Measurements from ENCODE around the gene PAN3.

PAN3 gene

DNA sequence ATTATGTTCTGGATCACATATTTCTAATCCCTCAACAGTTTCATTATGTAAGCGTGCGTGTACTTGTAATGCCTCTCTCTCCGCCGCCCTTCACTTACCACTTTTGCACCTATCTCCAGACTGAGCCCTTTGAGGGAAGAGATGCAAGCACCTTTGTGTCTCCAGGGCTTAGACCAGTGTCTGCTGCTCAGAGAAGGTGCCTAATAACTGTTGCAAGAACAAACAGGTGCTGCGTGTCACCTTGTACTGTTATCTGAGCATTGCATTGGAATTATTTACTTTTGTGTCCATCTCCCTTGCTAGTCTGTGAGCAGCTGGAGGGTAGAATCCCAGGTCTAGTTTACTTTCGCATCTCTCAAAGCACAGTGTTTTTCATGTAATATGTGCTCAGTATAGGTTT lies 200.4 kb downstream of the PAN3 start:
- no peak for DNase-seq (ENCODE audit: low spot score)
- in situ Hi-C loops (cut with MboI; ENCODE audit: low sequenced_read_pairs, unreplicated experiment): no loop called here
- no peak for TF ChIP-seq CTCF (IDR thresholded peaks at IDR 0.05; ENCODE audit: borderline replicate concordance, control extremely low read depth, extremely low read depth, insufficient read depth, missing control alignments)

DNA sequence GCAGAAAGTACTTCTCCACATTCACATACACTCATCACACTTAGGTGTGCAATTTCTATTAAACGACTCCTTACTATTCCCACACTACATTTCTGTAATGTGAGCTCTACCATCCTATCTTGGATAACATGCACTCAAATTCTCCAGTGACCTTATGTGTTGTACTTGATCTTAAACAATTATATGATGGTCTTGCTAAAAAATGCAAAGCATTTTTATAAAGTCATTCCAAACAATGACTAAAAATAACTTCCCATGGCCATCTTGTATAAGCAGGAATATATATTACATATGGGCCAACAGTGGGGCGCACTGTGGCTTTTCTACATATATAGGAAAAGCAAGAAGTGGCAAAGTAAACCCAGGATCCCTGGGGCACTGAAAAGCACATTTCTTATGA lies 201.1 kb downstream of the PAN3 start:
- TF ChIP-seq CTCF (IDR thresholded peaks at IDR 0.05; ENCODE audit: borderline replicate concordance, control extremely low read depth, extremely low read depth, insufficient read depth, missing control alignments): no peak
- in situ Hi-C loops (cut with MboI; ENCODE audit: low sequenced_read_pairs, unreplicated experiment): no loop called here
- DNase-seq (ENCODE audit: low spot score): no peak

- in situ Hi-C loops (cut with MboI; ENCODE audit: low sequenced_read_pairs, unreplicated experiment): no loop called here
- no peak for TF ChIP-seq CTCF (IDR thresholded peaks at IDR 0.05; ENCODE audit: borderline replicate concordance, control extremely low read depth, extremely low read depth, insufficient read depth, missing control alignments)
- DNase-seq (ENCODE audit: low spot score): no peak
These were observed 202.0 kb downstream of the PAN3 start for GRCh38 chr13:28340272-28340793.

- no peak for TF ChIP-seq CTCF (IDR thresholded peaks at IDR 0.05; ENCODE audit: borderline replicate concordance, control extremely low read depth, extremely low read depth, insufficient read depth, missing control alignments)
- no peak for DNase-seq (ENCODE audit: low spot score)
- in situ Hi-C loops (cut with MboI; ENCODE audit: low sequenced_read_pairs, unreplicated experiment): no loop called here
These were observed 203.9 kb downstream of the PAN3 start for GRCh38 chr13:28342251-28342650.

DNA sequence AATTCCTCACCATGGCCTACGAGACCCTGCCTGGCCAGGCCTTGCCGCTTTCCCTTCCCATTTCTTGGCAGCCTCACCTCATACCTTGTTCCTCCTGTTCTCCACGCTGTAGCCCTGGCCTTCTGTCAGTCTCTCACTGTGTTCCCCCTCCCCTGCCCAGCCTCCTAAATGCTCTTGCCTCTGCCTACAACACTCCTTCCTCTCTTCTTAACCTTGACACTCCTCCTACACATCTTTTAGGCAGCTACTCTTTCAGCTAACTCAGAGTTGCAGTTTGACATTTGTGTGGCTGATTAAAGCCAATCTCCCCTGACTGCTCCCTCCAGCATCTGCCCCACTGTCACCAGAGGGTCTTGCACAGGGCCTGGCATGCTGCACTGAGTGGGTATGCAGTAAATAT lies 205.8 kb downstream of the PAN3 start:
- TF ChIP-seq CTCF (IDR thresholded peaks at IDR 0.05; ENCODE audit: borderline replicate concordance, control extremely low read depth, extremely low read depth, insufficient read depth, missing control alignments): no peak
- DNase-seq (ENCODE audit: low spot score): no peak
- in situ Hi-C loops (cut with MboI; ENCODE audit: low sequenced_read_pairs, unreplicated experiment): no loop called here

Data from GM13976 (cell line).